ENCODE measurements around the gene TRNP1. TPM values are rescaled to one million over a fixed set of nuclear protein-coding genes. Genes with fewer than 3 reads are reported as not detected.

TRNP1 gene
- total RNA-seq, 2 donors from 2014 or later, result 0.22 TPM; not detected in 1

DNA sequence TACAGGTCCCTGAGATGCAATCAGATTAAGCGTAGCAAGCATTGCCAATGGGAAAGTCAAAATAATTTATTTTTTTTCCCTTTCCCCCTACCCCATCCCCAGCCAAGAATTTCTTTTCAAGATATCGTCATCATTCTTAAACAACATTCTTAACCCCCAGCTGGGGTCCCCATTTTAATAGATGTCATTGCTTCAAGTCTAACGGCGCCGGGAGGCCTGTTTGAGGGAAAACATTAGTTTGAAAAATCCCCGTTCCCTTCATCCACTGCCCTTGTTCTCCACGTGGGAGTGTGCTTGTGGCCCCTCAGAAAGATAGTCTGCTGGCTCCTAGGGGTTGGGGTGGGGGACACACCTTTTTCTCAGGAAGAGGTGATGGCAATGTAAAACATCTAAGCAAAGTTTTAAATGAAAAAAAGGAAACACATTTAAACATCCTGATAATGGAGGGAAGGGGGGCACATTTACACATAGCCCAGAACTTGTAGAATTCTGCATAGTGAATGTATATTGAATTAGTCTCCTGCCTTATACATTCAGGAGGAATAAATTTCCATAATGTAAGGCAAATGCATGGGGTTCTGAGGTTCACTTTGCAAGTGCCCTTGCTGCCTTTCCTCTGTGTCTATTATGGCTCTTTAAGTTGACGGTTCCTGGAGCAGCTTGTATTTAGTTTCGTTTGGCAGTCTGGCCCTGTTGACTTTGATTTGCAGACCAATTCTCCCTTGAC lies 6.8 kb downstream of the TRNP1 start:
- Mint-ChIP-seq H3K36me3 (ENCODE audit: low read depth) (no peaks in the 10 kb centered on the region), H3K27ac (no peak overlapping the region), H3K4me3 (no peak overlapping the region), H3K4me1 (peaks cover 7% of the 10 kb centered on the region), H3K27me3 (peaks cover 31% of the 10 kb centered on the region)
- DNase-seq (no peak), ATAC-seq (no peak)
- H3K9me3 ChIP-seq (ENCODE audit: control insufficient read depth, low read length, poor library complexity, severe bottlenecking), result no peaks in the 10 kb centered on the region

DNA sequence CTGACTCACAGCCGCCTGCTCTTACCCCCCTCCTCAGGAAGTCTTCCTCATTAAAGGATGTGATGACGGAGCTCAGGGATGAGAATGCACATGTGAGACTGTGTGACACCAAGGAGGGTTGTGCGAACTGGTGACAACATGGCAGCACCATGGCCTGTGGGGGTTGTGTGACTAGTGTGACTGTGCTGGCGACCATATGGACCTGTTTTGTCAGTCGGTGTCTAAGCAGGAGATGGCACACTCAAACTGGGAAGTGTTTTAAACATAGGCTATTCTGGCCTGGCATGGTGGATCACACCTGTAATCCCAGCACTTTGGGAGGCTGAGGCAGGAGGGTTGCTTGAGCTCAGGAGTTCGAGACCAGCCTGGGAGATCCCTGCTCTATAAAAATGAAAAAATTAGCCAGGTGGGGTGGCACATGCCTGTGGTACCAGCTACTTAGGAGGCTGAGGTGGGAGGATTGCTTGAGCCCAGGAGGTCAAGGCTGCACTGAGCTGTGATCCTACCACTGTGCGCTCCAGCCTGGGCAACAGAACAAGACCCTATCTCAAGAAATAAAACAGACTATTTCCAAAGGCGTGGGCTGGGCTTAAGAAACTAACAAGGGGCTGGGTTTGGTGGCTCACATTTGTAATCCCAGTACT lies 7.4 kb downstream of the TRNP1 start:
- no peak for DNase-seq
- H3K36me3 Mint-ChIP-seq (ENCODE audit: low read depth), result no peaks in the 10 kb centered on the region
- H3K9me3 ChIP-seq (ENCODE audit: control insufficient read depth, low read length, poor library complexity, severe bottlenecking), result no peaks in the 10 kb centered on the region

DNA sequence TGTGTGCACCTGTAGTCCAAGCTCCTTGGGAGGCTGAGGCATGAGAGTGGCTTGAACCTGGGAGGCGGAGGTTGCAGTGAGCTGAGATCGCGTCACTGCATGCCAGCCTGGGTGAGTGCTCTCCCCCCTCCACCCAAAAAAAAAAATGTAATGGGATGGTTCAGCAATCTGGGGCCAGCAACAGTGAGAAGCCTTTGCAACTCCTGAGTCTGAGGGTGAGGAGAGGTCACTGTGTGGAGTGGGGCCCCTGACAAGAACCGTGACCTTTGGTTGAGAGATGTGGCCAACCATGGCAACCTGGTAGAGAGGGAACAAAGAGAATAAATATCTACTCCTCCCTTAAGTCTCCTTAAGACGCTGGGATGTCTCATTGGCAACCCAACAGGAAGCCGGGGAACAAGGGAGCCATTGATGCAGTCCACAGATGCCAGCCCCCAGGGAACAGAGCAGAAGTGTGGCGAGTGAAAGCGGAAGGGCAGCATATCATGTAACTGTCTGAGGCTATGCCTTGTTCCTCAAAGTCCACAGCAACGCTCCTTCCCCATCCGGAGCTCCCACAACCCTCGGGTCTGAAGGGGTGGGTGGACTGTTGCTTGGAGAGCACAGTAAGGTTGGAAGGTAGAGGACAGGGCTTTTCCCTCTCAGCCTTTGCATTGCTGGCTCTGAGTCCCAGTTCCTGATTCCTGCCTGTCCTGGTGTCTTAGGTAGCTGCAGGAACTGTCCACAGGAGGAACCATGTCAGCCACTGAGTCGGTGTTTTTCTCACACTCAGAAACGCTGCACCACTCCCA lies 8.3 kb downstream of the TRNP1 start:
- no peak overlapping the region for H3K4me3 Mint-ChIP-seq
- H3K27me3 Mint-ChIP-seq, result peaks cover 17% of the 10 kb centered on the region
- ATAC-seq, result peak; percentile 51
- H3K27ac Mint-ChIP-seq, result no peak overlapping the region
- no peak for DNase-seq
- H3K9me3 ChIP-seq (ENCODE audit: control insufficient read depth, low read length, poor library complexity, severe bottlenecking), result no peaks in the 10 kb centered on the region
- no peaks in the 10 kb centered on the region for H3K36me3 Mint-ChIP-seq (ENCODE audit: low read depth)
- peaks cover 7% of the 10 kb centered on the region for H3K4me1 Mint-ChIP-seq

More for the DNA sequence above, 7.4 kb downstream of the TRNP1 start:
- Mint-ChIP-seq H3K4me3 (no peak overlapping the region), H3K27ac (no peak overlapping the region), H3K4me1 (peaks cover 7% of the 10 kb centered on the region), H3K27me3 (peaks cover 24% of the 10 kb centered on the region)
- ATAC-seq, result no peak

DNA sequence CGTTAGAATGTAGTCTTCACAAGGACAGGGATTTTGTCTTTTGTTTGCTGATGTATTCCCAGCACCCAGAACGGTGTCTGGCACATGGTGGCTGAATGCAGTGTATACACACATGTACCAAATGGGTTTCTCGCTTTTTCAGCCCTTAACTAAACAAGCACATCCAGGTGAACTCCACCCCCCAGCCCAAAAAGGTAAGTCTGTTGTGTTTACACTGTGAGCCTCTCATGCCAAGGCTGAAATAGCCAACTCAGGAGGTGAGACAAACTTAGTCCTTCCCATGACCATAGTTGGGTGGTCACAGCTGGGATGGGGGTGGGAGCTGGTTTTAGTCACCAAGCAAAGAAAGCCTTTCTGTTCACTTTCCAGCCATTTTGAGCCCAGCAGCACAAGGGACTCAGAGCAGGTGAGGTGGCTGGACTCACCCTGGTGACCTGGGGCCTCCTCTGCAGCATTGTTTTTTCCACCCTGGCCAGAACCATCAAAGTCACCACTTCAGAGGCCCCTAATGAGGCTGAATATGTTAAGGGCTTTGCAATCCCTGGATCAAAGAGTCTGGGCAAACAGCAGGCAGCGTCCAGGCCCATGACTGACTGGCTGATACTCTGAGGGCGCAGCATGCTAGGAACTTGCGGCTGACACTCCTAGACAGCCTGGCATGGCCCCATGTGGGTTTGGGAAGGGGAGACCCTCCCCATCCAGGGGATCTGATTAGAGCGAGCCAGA lies 10.4 kb downstream of the TRNP1 start:
- H3K9me3 ChIP-seq (ENCODE audit: control insufficient read depth, low read length, poor library complexity, severe bottlenecking), result no peaks in the 10 kb centered on the region
- Mint-ChIP-seq H3K27me3 (peaks cover 13% of the 10 kb centered on the region), H3K36me3 (ENCODE audit: low read depth) (no peaks in the 10 kb centered on the region), H3K4me3 (no peak overlapping the region), H3K27ac (no peak overlapping the region), H3K4me1 (peaks cover 2% of the 10 kb centered on the region)
- DNase-seq (no peak), ATAC-seq (no peak)

DNA sequence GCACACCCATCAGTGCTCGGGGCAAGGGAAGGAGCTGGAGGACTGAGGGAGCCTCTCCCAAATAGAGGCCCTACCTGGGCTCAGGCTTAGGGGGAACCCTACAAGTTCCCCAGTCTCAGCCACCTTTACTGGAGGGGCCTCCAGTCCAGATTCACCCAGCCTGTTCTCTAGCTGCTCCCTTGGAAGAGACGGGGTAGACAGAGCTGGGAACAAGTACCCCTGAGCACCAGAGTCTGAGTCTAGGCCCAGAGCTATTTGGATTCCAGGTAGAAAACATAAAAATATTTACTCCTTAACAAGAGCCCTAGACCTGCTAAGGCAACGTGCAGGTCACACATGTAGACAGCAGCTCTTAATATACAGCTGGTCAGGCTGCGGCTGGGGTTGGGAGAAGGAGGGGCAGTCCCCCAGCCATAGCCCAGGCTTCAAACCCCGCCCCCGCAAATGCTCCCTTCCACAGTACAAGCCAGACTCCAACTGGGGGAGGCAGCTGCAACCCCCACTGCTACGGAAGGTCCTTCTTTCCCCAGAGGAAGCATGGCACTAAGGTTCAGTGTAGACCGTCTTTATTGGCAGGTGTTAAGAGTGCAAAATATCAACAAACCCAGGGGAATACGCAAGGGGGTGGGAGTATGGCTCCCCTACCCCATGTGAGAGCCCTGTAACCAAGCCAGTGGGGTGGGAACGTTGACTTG lies 11.1 kb downstream of the TRNP1 start:
- Mint-ChIP-seq H3K27ac (no peak overlapping the region), H3K4me1 (peaks cover 2% of the 10 kb centered on the region), H3K36me3 (ENCODE audit: low read depth) (no peaks in the 10 kb centered on the region), H3K4me3 (no peak overlapping the region), H3K27me3 (peaks cover 13% of the 10 kb centered on the region)
- no peaks in the 10 kb centered on the region for H3K9me3 ChIP-seq (ENCODE audit: control insufficient read depth, low read length, poor library complexity, severe bottlenecking)
- no peak for DNase-seq
- ATAC-seq, result no peak

DNA sequence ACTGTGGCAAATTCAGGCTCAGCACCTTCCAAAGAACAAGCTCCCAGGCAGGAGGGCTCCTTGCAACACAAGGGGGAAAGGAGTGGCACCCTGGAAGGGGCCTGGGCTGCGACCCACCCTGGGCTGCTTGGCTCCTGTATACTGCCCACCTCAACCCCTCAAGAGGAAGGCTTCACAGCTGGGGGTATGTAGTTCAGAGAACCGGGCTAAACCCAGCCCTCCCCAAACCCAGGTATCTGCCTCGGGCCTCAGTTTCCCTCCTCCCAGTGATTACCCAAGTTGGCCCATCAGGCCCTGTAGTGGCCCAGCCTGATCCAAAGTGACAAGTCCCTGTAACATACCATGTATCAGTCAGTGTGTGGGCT lies 11.7 kb downstream of the TRNP1 start:
- H3K9me3 ChIP-seq (ENCODE audit: control insufficient read depth, low read length, poor library complexity, severe bottlenecking), result no peaks in the 10 kb centered on the region
- no peak for DNase-seq
- no peaks in the 10 kb centered on the region for H3K36me3 Mint-ChIP-seq (ENCODE audit: low read depth)
- no peak overlapping the region for H3K27ac Mint-ChIP-seq
- ATAC-seq, result no peak
- peaks cover 2% of the 10 kb centered on the region for H3K4me1 Mint-ChIP-seq
- peaks cover 13% of the 10 kb centered on the region for H3K27me3 Mint-ChIP-seq
- no peak overlapping the region for H3K4me3 Mint-ChIP-seq

DNA sequence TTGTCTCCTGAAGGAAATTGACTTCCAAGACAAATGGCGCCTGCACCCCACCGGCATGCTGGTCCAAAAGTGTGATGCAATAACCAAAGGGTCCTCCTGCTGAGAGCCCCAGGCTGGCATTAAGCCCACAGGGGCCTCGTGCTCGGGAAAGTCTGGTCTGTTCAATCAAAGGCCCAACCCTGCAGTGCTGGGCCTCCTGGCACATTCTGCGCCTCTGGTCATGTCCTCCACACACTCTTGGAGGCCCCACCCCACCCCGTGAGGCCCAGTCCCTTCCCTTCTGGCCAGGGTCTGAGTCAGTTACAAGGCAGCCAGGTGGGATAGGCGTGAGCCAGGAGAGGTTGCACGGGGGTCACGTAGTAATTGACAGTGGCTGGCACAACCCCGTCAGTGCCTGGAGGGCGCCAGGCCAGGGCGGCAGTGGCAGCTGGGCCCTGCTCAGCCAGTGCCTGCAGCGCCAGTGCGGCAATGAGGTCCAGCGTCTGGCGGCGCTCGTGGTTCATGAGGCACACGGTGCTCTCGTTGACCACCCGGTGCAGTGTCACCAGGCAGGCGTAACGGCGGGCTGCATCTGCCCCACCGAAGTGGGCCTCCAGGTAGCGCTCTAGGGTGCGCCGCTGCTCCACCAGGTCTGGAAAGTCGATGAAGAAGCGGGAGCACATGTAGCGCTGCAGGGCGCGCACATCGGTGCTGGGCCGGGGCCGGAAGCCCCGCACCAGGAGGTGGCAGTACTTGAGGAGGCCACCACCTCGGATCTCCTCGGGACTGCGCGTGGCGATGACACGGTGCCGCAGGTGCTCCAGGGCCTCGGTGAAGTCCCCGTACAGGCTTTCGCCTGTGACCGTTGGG lies 12.4 kb downstream of the TRNP1 start:
- no peak for ATAC-seq
- Mint-ChIP-seq H3K36me3 (ENCODE audit: low read depth) (no peaks in the 10 kb centered on the region), H3K4me1 (peaks cover 2% of the 10 kb centered on the region), H3K4me3 (no peak overlapping the region), H3K27me3 (peaks cover 7% of the 10 kb centered on the region), H3K27ac (no peak overlapping the region)
- no peak for DNase-seq
- H3K9me3 ChIP-seq (ENCODE audit: control insufficient read depth, low read length, poor library complexity, severe bottlenecking), result no peaks in the 10 kb centered on the region

DNA sequence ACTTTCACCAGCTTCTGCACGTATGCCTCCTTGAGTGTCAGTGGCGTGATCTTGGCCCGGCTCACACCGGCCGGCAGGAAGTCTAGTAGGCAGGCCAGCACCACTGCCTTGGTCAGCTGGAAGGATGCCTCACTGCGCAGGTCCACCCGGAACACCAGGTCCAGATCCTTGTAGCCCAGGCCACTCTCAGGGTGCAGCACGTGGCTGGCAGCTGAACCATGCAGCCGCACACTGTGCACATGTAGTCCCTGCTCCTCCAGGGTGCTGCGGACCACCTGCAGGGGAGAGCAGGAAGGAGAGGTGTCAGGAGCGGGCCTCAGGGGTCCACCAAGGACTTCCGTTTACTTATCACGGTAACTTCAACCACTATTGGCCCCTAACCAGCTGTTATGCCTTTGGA lies 13.2 kb downstream of the TRNP1 start:
- ATAC-seq, result no peak
- no peak for DNase-seq
- H3K27ac Mint-ChIP-seq, result no peak overlapping the region
- H3K4me1 Mint-ChIP-seq, result peaks cover 2% of the 10 kb centered on the region
- H3K4me3 Mint-ChIP-seq, result no peak overlapping the region
- peaks cover 2% of the 10 kb centered on the region for H3K36me3 Mint-ChIP-seq (ENCODE audit: low read depth)
- H3K27me3 Mint-ChIP-seq, result peaks cover 12% of the 10 kb centered on the region
- no peaks in the 10 kb centered on the region for H3K9me3 ChIP-seq (ENCODE audit: control insufficient read depth, low read length, poor library complexity, severe bottlenecking)

DNA sequence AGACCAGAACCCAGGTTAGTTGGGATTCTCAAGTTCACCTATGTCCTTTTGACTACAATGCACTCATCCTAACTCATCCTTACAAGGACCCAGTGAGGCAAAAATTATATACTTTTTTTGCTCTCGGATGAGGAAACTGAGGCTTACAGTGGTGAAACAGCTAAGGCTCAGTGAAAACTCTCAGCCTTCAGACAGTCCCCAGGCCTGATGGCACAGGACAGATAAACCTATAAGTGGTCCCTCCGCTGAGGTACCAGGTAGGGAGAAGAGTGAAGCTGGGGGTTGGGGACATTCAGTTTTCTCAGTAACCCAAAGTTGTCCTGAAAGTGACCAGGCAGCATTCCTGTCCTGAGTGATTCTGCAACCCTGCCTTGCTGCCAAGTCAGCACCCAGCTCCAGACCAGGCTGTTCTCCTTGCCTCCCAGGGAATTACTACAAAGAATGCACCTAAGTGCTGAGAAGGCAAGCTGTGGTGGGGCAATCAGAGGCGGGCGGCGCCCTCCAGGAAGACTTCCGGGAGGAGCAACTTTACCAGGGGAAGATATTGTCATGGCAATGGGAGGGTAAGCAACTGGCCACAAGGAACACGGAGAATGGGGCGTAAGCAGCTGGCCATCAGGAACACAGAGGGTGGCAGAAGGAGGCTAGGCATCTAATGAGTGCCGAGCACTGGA lies 14.6 kb downstream of the TRNP1 start:
- Mint-ChIP-seq H3K4me1 (peaks cover 3% of the 10 kb centered on the region), H3K27ac (no peak overlapping the region)
- no peak for DNase-seq

DNA sequence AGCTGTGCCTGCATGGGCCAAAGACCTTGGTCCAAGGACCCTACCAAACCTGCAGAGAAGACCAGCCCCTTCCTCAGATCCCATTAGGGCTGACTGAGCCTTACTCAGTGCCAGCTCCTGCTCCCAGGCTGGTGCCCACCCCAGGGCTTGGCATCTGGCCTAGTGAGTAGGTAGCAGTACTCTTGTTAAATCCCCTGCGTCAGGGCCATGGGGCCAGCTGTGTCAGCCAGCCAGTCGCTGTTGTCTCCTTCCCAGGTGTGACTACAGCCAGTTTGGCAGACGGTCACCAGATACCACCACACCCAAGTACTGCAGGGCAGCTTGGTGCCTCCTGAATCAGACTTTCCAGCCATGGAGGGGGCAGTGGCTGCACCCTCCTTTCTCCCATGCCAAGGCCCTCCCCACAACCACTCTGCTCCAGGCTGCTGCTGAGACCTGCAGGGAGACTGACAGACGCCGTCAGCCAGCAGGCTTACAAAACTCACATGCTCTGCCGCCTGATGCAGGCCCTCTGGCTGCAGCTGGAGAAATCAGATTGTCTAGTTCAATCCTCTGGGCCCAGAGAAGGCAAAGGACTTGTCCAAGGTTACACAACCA lies 16.2 kb downstream of the TRNP1 start:
- no peak overlapping the region for H3K4me3 Mint-ChIP-seq

More for the DNA sequence above, 14.6 kb downstream of the TRNP1 start:
- H3K9me3 ChIP-seq (ENCODE audit: control insufficient read depth, low read length, poor library complexity, severe bottlenecking), result no peaks in the 10 kb centered on the region
- no peak overlapping the region for H3K4me3 Mint-ChIP-seq
- peaks cover 16% of the 10 kb centered on the region for H3K27me3 Mint-ChIP-seq
- H3K36me3 Mint-ChIP-seq (ENCODE audit: low read depth), result peaks cover 2% of the 10 kb centered on the region
- ATAC-seq, result no peak

DNA sequence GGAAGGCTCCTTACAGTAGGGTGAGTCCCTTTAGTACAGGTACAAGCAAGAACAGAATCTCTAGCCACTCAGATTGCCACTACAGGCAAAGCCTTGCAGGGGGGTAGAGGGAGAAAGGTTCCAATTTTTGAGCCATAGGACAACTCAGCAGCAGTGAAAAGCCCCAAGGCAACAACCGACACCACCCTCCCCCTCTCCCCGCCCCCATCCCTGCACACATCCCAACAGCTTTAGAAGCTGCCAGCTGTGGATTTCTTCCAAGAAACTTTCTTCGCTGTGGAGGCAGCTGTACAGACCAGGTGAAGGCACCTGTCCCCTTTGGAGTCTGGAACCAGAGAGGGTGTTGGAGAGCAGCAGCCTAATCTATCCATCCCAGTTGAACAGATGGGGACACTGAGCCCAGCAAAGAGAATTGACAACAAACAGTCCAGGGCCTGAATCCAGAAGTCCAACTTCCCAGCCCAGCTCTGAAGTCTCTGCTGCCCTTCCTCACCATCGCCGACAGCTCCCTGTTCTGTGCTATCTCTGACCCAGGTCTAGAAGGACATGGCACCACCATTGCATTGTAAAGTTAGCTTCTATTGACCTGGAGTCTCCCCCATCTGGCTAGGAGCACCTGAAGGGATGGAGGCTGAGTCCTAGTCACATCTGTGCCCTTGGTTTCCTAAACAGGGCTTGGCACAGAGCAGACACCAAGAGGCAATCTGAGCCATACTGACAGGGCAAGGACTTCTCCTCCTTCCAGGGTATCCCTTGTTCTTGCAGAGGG lies 16.9 kb downstream of the TRNP1 start:
- H3K27ac Mint-ChIP-seq, result no peak overlapping the region
- H3K4me1 Mint-ChIP-seq, result peaks cover 6% of the 10 kb centered on the region
- H3K27me3 Mint-ChIP-seq, result peaks cover 18% of the 10 kb centered on the region
- H3K9me3 ChIP-seq (ENCODE audit: control insufficient read depth, low read length, poor library complexity, severe bottlenecking), result no peaks in the 10 kb centered on the region
- peaks cover 2% of the 10 kb centered on the region for H3K36me3 Mint-ChIP-seq (ENCODE audit: low read depth)
- no peak for ATAC-seq
- H3K4me3 Mint-ChIP-seq, result no peak overlapping the region
- DNase-seq, result no peak

More for the DNA sequence above, 16.2 kb downstream of the TRNP1 start:
- no peaks in the 10 kb centered on the region for H3K9me3 ChIP-seq (ENCODE audit: control insufficient read depth, low read length, poor library complexity, severe bottlenecking)
- ATAC-seq (no peak), DNase-seq (no peak)
- peaks cover 2% of the 10 kb centered on the region for H3K36me3 Mint-ChIP-seq (ENCODE audit: low read depth)
- H3K27me3 Mint-ChIP-seq, result peaks cover 18% of the 10 kb centered on the region
- H3K4me1 Mint-ChIP-seq, result peaks cover 6% of the 10 kb centered on the region
- H3K27ac Mint-ChIP-seq, result no peak overlapping the region

All from T-helper 17 cell (primary cell).